Measurements from ENCODE around the gene INTS2.
"Not testable (repeated sequence)": the region's sequence is repeated elsewhere in the genome, so short reads cannot be mapped to it uniquely, and the experiment has no call there.

INTS2 gene

DNA sequence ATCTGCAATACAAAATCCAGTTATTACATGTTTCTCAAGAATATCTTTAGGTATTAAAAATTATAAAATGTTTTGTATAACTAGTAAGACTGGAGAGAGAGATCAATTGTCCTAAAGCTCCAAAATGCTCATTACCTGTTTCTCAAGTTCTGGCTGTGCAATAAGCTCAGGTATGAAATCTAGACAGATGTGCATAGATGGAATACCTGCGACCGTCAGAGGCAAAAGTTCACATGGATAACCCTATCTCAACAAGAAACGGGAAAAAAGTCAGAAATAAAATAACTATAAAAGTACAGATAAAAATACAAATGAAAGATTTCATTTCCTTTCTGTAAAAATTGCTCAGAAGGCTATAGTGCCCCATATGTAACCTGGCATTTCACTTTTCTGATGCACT lies 58.6 kb downstream of the INTS2 start:
- DNase-seq (ENCODE audit: low read depth), result no peak
- Histone ChIP-seq H3K27me3 (replicated peaks; ENCODE audit: control insufficient read depth, insufficient read depth, low read length) (no peaks in the 10 kb centered on the region), H3K4me3 (ENCODE audit: low read length) (no peak overlapping the region), H3K36me3 (ENCODE audit: control insufficient read depth, insufficient read depth, low read length, severe bottlenecking) (peaks cover 63% of the 10 kb centered on the region), H3K9ac (ENCODE audit: low read length) (no peak overlapping the region), H3K4me1 (ENCODE audit: control insufficient read depth, insufficient read depth, low read length) (peaks cover 4% of the 10 kb centered on the region), H3K9me3 (ENCODE audit: control insufficient read depth, low read length) (no peaks in the 10 kb centered on the region)

DNA sequence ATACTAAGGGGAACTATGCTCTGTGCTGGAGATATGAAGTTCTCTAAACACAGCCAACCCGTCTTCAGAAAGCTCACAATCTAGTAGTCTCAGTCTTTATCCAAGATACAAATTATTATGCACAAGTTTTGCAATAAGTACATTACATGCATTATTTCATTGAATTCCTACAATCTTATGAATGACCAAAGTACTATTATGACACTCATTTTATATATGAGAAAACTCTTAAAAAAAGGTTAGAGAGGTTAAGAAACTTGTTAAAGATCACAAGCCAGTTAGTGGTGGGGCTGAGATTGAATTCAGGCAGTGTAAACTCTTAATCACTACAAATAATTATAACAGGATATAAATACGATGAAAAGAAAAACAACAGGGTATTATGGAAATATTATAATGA lies 59.7 kb downstream of the INTS2 start:
- DNase-seq (ENCODE audit: low read depth), result no peak
- Histone ChIP-seq H3K27me3 (replicated peaks; ENCODE audit: control insufficient read depth, insufficient read depth, low read length) (no peaks in the 10 kb centered on the region), H3K4me3 (ENCODE audit: low read length) (no peak overlapping the region), H3K36me3 (ENCODE audit: control insufficient read depth, insufficient read depth, low read length, severe bottlenecking) (peaks cover 55% of the 10 kb centered on the region), H3K9ac (ENCODE audit: low read length) (no peak overlapping the region), H3K9me3 (ENCODE audit: control insufficient read depth, low read length) (no peaks in the 10 kb centered on the region), H3K4me1 (ENCODE audit: control insufficient read depth, insufficient read depth, low read length) (peaks cover 7% of the 10 kb centered on the region)

GRCh38 chr17:61867033-61867432 lies 60.7 kb downstream of the INTS2 start:
- H3K27me3 ChIP-seq (replicated peaks; ENCODE audit: control insufficient read depth, insufficient read depth, low read length), result no peaks in the 10 kb centered on the region

GRCh38 chr17:61863801-61864126 lies 64.0 kb downstream of the INTS2 start:
- no peaks in the 10 kb centered on the region for H3K9me3 ChIP-seq (ENCODE audit: control insufficient read depth, low read length)
- no peaks in the 10 kb centered on the region for H3K27me3 ChIP-seq (replicated peaks; ENCODE audit: control insufficient read depth, insufficient read depth, low read length)
- peaks cover 19% of the 10 kb centered on the region for H3K36me3 ChIP-seq (ENCODE audit: control insufficient read depth, insufficient read depth, low read length, severe bottlenecking)
- peaks cover 14% of the 10 kb centered on the region for H3K4me1 ChIP-seq (ENCODE audit: control insufficient read depth, insufficient read depth, low read length)
- H3K9ac ChIP-seq (ENCODE audit: low read length), result peak overlapping the region; percentile 85
- peak overlapping the region; percentile 95 for H3K4me3 ChIP-seq (ENCODE audit: low read length)
- no peak for DNase-seq (ENCODE audit: low read depth)

More at GRCh38 chr17:61867033-61867432, 60.7 kb downstream of the INTS2 start:
- H3K9me3 ChIP-seq (ENCODE audit: control insufficient read depth, low read length), result no peaks in the 10 kb centered on the region
- no peak overlapping the region for H3K9ac ChIP-seq (ENCODE audit: low read length)
- H3K4me1 ChIP-seq (ENCODE audit: control insufficient read depth, insufficient read depth, low read length), result peaks cover 14% of the 10 kb centered on the region
- peaks cover 52% of the 10 kb centered on the region for H3K36me3 ChIP-seq (ENCODE audit: control insufficient read depth, insufficient read depth, low read length, severe bottlenecking)
- no peak overlapping the region for H3K4me3 ChIP-seq (ENCODE audit: low read length)
- no peak for DNase-seq (ENCODE audit: low read depth)

DNA sequence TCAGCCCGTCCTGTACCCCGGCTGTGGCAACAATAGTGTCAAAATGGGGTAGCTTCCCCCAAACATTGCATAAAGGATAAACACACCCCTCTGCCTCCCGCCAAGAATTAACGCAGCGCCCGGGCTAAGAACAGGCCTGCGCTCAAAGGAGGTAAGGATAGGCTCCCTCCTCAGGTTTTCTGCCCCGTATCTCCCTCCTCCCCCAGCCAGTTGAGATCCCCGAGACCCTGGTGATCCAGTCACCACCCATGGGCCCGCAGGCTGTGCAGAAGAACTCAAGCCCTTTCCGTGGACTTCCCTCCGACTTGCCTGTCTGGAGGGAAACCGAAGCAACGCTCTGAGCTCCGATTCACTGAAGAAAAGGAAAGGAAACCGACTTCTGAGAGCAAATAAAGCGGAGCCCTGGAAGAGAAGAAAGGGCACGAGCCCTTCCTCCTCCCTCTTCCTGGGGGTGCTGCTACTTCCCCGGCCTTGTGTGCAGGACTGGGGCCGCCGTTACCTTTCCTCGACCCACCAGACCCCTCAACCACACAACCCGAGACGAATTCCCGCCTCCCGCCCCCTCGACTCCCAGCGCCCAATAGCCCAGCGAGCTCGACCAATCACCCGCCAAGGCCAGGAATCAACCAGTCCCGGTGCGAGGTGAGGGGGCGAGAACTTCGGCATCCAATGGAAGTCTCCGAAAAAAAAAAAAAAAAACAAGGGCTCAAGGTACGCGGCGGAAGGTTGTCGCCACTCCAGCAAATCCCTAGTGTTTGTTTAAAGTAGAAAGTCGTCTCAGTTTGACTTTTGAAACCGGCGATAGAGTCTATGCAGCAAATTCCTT lies 64.6 kb downstream of the INTS2 start, which contains the start of gene BRIP1:
BRIP1 (minus strand) TSS at position 554 of the 826 bp plus-strand sequence. CDS start 1,989 bp downstream, outside the sequence.
- H3K27me3 ChIP-seq (replicated peaks; ENCODE audit: control insufficient read depth, insufficient read depth, low read length), result no peaks in the 10 kb centered on the region
- no peaks in the 10 kb centered on the region for H3K9me3 ChIP-seq (ENCODE audit: control insufficient read depth, low read length)
- peak within 1 kb of the TSS; percentile 95 for H3K4me3 ChIP-seq (ENCODE audit: low read length)
- peaks cover 16% of the 10 kb centered on the region for H3K36me3 ChIP-seq (ENCODE audit: control insufficient read depth, insufficient read depth, low read length, severe bottlenecking)
- peak within 1 kb of the TSS; percentile 85 for H3K9ac ChIP-seq (ENCODE audit: low read length)
- peaks cover 14% of the 10 kb centered on the region for H3K4me1 ChIP-seq (ENCODE audit: control insufficient read depth, insufficient read depth, low read length)
- DNase-seq (ENCODE audit: low read depth), result peak; percentile 98

DNA sequence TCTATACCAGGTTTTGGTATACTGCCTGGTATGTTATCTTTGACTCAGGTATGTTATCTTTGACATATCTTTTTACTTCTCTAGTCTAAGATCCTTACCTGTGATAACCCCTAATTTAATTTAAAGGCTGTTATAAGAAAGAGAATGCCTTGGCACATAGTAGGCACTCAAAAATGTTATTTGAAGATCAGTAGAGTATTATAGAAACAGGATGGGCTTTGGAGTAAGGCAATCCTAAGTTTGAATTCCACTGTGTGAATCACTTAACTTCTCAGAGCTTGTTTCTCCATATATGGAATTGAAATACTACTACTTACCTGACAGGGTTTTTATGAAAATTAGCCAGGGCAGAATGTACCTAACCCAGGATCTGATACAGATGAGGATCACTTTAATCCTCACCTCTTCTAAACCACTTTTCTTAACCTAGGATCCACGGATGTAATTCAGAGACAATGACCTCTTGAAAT lies 65.6 kb downstream of the INTS2 start:
- H3K9ac ChIP-seq (ENCODE audit: low read length), result peak overlapping the region; percentile 85
- H3K36me3 ChIP-seq (ENCODE audit: control insufficient read depth, insufficient read depth, low read length, severe bottlenecking), result peaks cover 7% of the 10 kb centered on the region
- peaks cover 14% of the 10 kb centered on the region for H3K4me1 ChIP-seq (ENCODE audit: control insufficient read depth, insufficient read depth, low read length)
- peak overlapping the region; percentile 95 for H3K4me3 ChIP-seq (ENCODE audit: low read length)
- no peaks in the 10 kb centered on the region for H3K9me3 ChIP-seq (ENCODE audit: control insufficient read depth, low read length)
- peak; percentile 10 for DNase-seq (ENCODE audit: low read depth)
- no peaks in the 10 kb centered on the region for H3K27me3 ChIP-seq (replicated peaks; ENCODE audit: control insufficient read depth, insufficient read depth, low read length)

DNA sequence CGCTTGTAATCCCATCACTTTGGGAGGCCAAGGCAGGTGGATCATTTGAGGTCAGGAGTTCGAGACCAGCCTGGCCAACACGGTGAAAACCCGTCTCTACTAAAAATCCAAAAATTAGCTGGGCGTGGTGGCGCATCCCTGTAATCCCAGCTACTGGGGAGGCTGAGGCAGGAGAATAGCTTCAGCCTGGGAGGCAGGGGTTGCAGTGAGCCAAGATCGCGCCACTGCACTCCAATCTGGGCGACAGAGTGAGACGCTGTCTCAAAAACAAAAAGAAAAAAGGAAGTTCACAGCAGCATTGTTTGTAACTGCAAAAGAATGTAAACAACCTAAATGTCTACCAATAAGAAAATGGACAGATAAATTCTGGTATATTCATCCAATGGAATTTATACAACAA lies 67.4 kb downstream of the INTS2 start:
- not testable (repeated sequence) for H3K9me3 ChIP-seq (ENCODE audit: control insufficient read depth, low read length); H3K9ac ChIP-seq (ENCODE audit: low read length); H3K36me3 ChIP-seq (ENCODE audit: control insufficient read depth, insufficient read depth, low read length, severe bottlenecking); H3K27me3 ChIP-seq (replicated peaks; ENCODE audit: control insufficient read depth, insufficient read depth, low read length); H3K4me3 ChIP-seq (ENCODE audit: low read length); DNase-seq (ENCODE audit: low read depth)
- H3K4me1 ChIP-seq (ENCODE audit: control insufficient read depth, insufficient read depth, low read length), result peaks cover 14% of the 10 kb centered on the region

- no peaks in the 10 kb centered on the region for H3K36me3 ChIP-seq (ENCODE audit: control insufficient read depth, insufficient read depth, low read length, severe bottlenecking)
- no peak for DNase-seq (ENCODE audit: low read depth)
- H3K27me3 ChIP-seq (replicated peaks; ENCODE audit: control insufficient read depth, insufficient read depth, low read length), result no peaks in the 10 kb centered on the region
- no peak overlapping the region for H3K9ac ChIP-seq (ENCODE audit: low read length)
- no peaks in the 10 kb centered on the region for H3K9me3 ChIP-seq (ENCODE audit: control insufficient read depth, low read length)
- H3K4me3 ChIP-seq (ENCODE audit: low read length), result no peak overlapping the region
- H3K4me1 ChIP-seq (ENCODE audit: control insufficient read depth, insufficient read depth, low read length), result no peaks in the 10 kb centered on the region
These were observed 71.7 kb downstream of the INTS2 start for GRCh38 chr17:61856035-61856434.

DNA sequence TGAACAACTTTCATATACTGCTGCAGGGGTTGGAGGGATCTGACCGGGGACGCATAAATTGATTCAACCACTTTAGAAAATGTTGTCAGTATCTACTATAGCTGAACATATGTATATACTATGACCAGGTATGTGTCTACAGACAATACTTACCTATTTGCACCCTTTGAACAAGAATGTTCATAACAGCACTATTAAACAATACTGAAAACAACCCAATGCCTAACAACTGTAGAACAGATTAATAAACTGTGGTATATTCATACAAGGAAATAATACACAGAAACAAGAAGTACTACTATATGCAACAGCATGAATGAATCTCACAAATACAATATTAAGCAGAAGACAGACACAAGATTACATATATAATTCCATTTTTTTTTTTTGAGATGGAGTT lies 74.9 kb downstream of the INTS2 start:
- H3K4me1 ChIP-seq (ENCODE audit: control insufficient read depth, insufficient read depth, low read length), result no peaks in the 10 kb centered on the region
- no peaks in the 10 kb centered on the region for H3K36me3 ChIP-seq (ENCODE audit: control insufficient read depth, insufficient read depth, low read length, severe bottlenecking)
- H3K9ac ChIP-seq (ENCODE audit: low read length), result no peak overlapping the region
- no peak for DNase-seq (ENCODE audit: low read depth)
- H3K4me3 ChIP-seq (ENCODE audit: low read length), result no peak overlapping the region
- no peaks in the 10 kb centered on the region for H3K27me3 ChIP-seq (replicated peaks; ENCODE audit: control insufficient read depth, insufficient read depth, low read length)
- no peaks in the 10 kb centered on the region for H3K9me3 ChIP-seq (ENCODE audit: control insufficient read depth, low read length)

- peak; percentile 2 for DNase-seq (ENCODE audit: low read depth)
- Histone ChIP-seq H3K4me3 (ENCODE audit: low read length) (no peak overlapping the region), H3K9ac (ENCODE audit: low read length) (no peak overlapping the region), H3K36me3 (ENCODE audit: control insufficient read depth, insufficient read depth, low read length, severe bottlenecking) (no peaks in the 10 kb centered on the region), H3K4me1 (ENCODE audit: control insufficient read depth, insufficient read depth, low read length) (no peaks in the 10 kb centered on the region), H3K9me3 (ENCODE audit: control insufficient read depth, low read length) (no peaks in the 10 kb centered on the region), H3K27me3 (replicated peaks; ENCODE audit: control insufficient read depth, insufficient read depth, low read length) (no peaks in the 10 kb centered on the region)
These were observed 78.1 kb downstream of the INTS2 start for GRCh38 chr17:61849674-61850073.

DNA sequence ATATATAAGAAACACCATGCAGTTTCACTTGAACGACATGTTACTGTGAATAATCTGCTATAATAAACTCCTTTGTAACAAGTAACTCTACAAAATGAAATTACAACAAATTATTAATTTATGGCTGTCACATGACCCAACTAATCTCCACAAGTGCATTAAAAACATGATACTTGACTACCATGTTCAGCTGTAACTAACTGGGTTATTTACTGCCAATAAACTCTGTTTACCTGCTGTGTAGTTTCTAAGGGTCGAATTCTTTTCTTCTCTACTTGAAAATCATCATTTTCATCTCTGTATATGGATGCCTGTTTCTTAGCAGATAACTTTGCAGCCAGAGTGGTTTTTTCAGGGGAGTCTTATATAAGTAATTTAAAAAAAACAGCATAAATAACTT lies 78.9 kb downstream of the INTS2 start:
- H3K27me3 ChIP-seq (replicated peaks; ENCODE audit: control insufficient read depth, insufficient read depth, low read length), result no peaks in the 10 kb centered on the region
- H3K4me1 ChIP-seq (ENCODE audit: control insufficient read depth, insufficient read depth, low read length), result no peaks in the 10 kb centered on the region
- H3K9ac ChIP-seq (ENCODE audit: low read length), result no peak overlapping the region
- no peak for DNase-seq (ENCODE audit: low read depth)
- H3K36me3 ChIP-seq (ENCODE audit: control insufficient read depth, insufficient read depth, low read length, severe bottlenecking), result no peaks in the 10 kb centered on the region
- no peaks in the 10 kb centered on the region for H3K9me3 ChIP-seq (ENCODE audit: control insufficient read depth, low read length)
- no peak overlapping the region for H3K4me3 ChIP-seq (ENCODE audit: low read length)
